ENCODE measurements around the gene NHERF2.
A peak's percentile ranks its signal among the peaks of the same experiment; 100 is the strongest.

NHERF2 gene

DNA sequence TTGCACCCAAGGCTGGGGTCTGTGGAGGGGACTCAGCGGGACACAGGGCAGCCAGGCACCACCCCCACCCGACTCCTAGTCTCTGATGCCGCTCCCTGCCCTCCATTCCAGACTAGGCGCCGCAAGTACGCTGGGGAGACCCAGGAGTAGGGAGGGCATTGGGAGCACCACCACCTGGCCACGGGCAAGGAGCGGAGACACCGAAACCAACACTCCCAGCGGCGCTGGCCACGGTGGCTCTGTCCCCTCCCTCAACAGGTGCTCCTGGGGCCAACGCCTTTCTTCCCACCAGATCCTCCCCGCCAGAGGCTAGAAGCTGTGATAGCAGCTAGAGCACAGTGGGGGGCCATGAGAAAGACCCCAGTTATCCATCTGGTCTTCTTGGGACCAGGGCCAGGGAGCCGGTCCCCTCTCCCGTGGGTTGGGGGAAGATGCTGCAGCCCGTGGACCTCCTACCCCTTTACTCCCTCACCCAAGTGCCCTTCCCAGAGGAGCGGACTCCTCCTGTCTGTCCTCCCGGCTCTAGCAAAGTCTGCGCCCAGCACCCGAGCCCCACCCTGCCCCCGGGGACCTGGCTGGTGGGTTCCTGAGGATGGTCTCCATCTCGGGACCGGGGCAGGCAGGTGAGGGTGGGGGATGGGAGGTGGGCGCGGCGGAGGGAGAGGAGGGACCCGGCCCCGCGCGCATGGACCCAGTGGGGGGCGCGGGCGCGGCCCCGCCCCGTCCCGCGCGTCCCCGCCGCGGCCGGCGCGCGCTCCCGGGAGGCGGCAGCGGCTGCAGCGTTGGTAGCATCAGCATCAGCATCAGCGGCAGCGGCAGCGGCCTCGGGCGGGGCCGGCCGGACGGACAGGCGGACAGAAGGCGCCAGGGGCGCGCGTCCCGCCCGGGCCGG, 37.2 kb upstream of the NHERF2 start, which contains the start of gene SYNGR3:
Gene SYNGR3 (plus strand): TSS at position 762 of the 892 bp plus-strand sequence. CDS start 133 bp downstream, outside the sequence.
- TF ChIP-seq Cebpa-rat (IDR thresholded peaks at IDR 0.05), result no peak
- H3K4me3 ChIP-seq, result peak within 1 kb of the TSS; percentile 18 to 45 (median 26); a peak in 12 of 20 replicates
- no peak within 1 kb of the TSS for H3K27ac ChIP-seq
- peaks cover 0 to 55% (median 18%) of the 10 kb centered on the region in 11 experiments; a peak in 15 of 22 replicates for H4K20me1 ChIP-seq
- peak within 1 kb of the TSS; percentile 61 to 83 (median 75) for H3K4me2 ChIP-seq
- H3K9me3 ChIP-seq (replicated peaks in 1 of 11), result peaks cover 0 to 10% (median 0%) of the 10 kb centered on the region in 11 experiments; a peak in 8 of 22 replicates
- peaks cover 16 to 23% (median 21%) of the 10 kb centered on the region in 11 experiments for H3K36me3 ChIP-seq
- no peak within 1 kb of the TSS; a peak in 2 of 22 replicates for H3K9ac ChIP-seq
- H3K27me3 ChIP-seq, result peaks cover 40 to 60% (median 54%) of the 10 kb centered on the region in 11 experiments
- peaks cover 35 to 62% (median 51%) of the 10 kb centered on the region in 10 experiments for H3K4me1 ChIP-seq

DNA sequence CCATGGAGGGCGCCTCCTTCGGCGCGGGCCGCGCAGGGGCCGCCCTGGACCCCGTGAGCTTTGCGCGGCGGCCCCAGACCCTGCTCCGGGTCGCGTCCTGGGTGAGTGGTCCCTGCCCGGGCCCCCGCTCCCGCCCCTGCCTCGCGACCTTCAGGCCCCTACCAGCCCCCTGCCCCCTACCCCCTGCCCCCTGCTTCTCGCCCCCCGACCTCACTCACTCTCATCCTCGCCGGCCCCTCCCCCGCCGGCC, 36.7 kb upstream of the NHERF2 start:
- no peak for TF ChIP-seq Cebpa-rat (IDR thresholded peaks at IDR 0.05)
- Histone ChIP-seq H3K4me2 (peak overlapping the region in 9 of 11 experiments; percentile 26 to 83 (median 75); a peak in 7 of 22 replicates), H3K4me3 (peak overlapping the region in 1 of 10 experiments; percentile 18; a peak in 1 of 20 replicates), H3K27me3 (peaks cover 40 to 56% (median 53%) of the 10 kb centered on the region in 11 experiments), H3K9ac (no peak overlapping the region), H4K20me1 (peaks cover 0 to 51% (median 18%) of the 10 kb centered on the region in 11 experiments; a peak in 15 of 22 replicates), H3K9me3 (replicated peaks in 1 of 11) (peaks cover 0 to 10% (median 0%) of the 10 kb centered on the region in 11 experiments; a peak in 8 of 22 replicates), H3K4me1 (peaks cover 30 to 57% (median 46%) of the 10 kb centered on the region in 10 experiments), H3K36me3 (peaks cover 16 to 24% (median 21%) of the 10 kb centered on the region in 11 experiments), H3K27ac (no peak overlapping the region)

DNA sequence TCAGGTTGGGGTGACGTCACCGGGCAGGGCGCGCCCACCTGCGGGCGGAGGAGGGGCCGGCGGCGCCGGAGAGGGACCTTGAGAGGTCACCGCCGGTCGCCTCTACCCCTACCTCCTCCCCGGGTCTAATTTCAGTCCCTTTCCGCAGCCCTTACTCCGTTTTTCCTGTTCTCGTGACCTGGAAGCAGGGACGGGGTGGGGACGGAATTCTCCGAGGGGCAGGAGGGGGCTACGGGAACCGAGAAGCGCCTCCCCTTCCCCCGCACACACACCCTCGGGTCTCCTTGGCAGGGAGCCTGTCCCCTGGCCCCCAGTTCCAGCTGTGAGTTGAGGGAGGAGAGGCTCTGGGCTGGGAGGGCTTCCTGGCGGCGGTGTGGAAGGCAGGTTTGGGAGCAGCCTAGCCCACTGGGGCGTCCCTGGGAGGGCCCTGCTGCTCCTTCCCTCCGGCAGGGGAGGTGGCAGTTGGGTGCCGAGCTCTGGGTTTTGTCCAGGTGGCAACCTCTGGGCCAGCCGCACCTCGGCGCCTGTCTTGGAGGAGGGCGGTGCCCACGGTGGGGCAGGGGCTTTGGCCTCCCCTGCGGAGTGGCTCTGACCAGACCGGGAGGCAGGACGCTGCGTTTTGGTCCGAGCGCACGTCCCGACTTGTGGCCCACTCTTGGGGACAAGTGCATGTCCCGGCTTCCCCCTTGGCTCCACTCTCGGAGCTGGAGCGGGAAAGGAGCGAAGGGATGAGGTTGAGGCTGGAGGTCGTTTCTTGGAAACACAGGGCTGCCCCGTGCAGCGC, 36.2 kb upstream of the NHERF2 start:
- H3K36me3 ChIP-seq, result peaks cover 15 to 24% (median 22%) of the 10 kb centered on the region in 11 experiments
- H3K4me2 ChIP-seq, result peak overlapping the region; percentile 61 to 83 (median 75)
- no peak overlapping the region; a peak in 2 of 22 replicates for H3K9ac ChIP-seq
- TF ChIP-seq Cebpa-rat (IDR thresholded peaks at IDR 0.05), result no peak
- peaks cover 0 to 48% (median 18%) of the 10 kb centered on the region in 11 experiments; a peak in 15 of 22 replicates for H4K20me1 ChIP-seq
- peak overlapping the region; percentile 18 to 45 (median 26); a peak in 11 of 20 replicates for H3K4me3 ChIP-seq
- peaks cover 25 to 52% (median 41%) of the 10 kb centered on the region in 10 experiments for H3K4me1 ChIP-seq
- H3K27me3 ChIP-seq, result peaks cover 40 to 56% (median 53%) of the 10 kb centered on the region in 11 experiments
- H3K9me3 ChIP-seq (replicated peaks in 1 of 11), result peaks cover 0 to 10% (median 0%) of the 10 kb centered on the region in 11 experiments; a peak in 8 of 22 replicates
- H3K27ac ChIP-seq, result no peak overlapping the region

DNA sequence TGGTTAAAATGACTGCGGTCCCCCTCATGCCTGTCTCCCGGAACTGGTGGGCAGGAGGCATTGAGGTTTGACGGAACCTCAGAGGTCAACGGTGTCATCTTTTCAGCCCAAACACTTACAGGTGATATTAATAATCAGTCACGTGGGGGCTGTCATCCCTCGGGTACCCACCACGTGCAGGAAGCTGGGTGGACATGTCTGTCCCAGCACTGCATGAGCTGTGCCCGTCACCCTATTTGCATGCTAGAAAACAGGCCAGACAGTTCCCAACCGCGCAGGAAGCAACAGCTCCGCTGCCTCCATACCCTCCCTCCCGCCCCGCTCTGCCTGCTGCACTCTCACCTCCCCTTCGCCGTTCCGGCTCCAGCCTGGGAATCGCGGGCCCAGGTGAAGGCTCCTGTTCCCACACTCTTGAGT, 35.6 kb upstream of the NHERF2 start:
- H3K4me2 ChIP-seq, result peak overlapping the region; percentile 62 to 83 (median 75)
- H3K36me3 ChIP-seq, result peaks cover 10 to 24% (median 20%) of the 10 kb centered on the region in 11 experiments
- H3K4me1 ChIP-seq, result peaks cover 19 to 46% (median 36%) of the 10 kb centered on the region in 10 experiments
- TF ChIP-seq Cebpa-rat (IDR thresholded peaks at IDR 0.05), result no peak
- peaks cover 0 to 42% (median 15%) of the 10 kb centered on the region in 11 experiments; a peak in 15 of 22 replicates for H4K20me1 ChIP-seq
- peaks cover 40 to 56% (median 53%) of the 10 kb centered on the region in 11 experiments for H3K27me3 ChIP-seq
- no peak overlapping the region for H3K27ac ChIP-seq
- H3K9me3 ChIP-seq (replicated peaks in 1 of 11), result peaks cover 0 to 10% (median 0%) of the 10 kb centered on the region in 11 experiments; a peak in 8 of 22 replicates
- H3K9ac ChIP-seq, result no peak overlapping the region
- H3K4me3 ChIP-seq, result peak overlapping the region in 8 of 10 experiments; percentile 25 to 54 (median 40); a peak in 6 of 20 replicates

DNA sequence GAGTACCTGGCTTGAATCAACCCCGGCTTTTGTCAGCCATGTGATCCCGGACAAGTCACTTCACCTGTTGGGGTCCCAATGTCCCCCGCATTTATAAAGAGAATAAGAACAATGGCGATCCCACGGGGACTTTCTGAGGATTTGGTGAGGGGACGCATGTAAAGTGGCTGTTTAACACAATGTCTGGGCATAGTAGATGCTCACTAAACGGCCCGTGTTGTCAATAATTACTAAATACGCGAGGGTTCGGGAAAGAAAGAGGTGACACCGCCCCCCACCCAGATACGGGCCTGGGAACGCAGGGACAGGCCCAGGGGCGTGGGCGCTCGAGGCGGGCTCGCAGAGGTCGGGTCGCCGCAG, 35.1 kb upstream of the NHERF2 start:
- H3K36me3 ChIP-seq, result peaks cover 6 to 24% (median 19%) of the 10 kb centered on the region in 11 experiments
- H3K27me3 ChIP-seq, result peaks cover 40 to 56% (median 53%) of the 10 kb centered on the region in 11 experiments
- H3K9ac ChIP-seq, result peak overlapping the region in 6 of 11 experiments; percentile 30 to 61 (median 42); a peak in 2 of 22 replicates
- H3K4me1 ChIP-seq, result peaks cover 17 to 42% (median 35%) of the 10 kb centered on the region in 10 experiments
- H4K20me1 ChIP-seq, result peaks cover 0 to 39% (median 18%) of the 10 kb centered on the region in 11 experiments; a peak in 15 of 22 replicates
- H3K9me3 ChIP-seq (replicated peaks in 1 of 11), result peaks cover 0 to 10% (median 0%) of the 10 kb centered on the region in 11 experiments; a peak in 8 of 22 replicates
- TF ChIP-seq Cebpa-rat (IDR thresholded peaks at IDR 0.05), result no peak
- peak overlapping the region in 6 of 11 experiments; percentile 16 to 50 (median 47); a peak in 7 of 22 replicates for H3K27ac ChIP-seq
- peak overlapping the region; percentile 19 to 54 (median 37); a peak in 13 of 20 replicates for H3K4me3 ChIP-seq
- peak overlapping the region; percentile 62 to 83 (median 75) for H3K4me2 ChIP-seq

DNA sequence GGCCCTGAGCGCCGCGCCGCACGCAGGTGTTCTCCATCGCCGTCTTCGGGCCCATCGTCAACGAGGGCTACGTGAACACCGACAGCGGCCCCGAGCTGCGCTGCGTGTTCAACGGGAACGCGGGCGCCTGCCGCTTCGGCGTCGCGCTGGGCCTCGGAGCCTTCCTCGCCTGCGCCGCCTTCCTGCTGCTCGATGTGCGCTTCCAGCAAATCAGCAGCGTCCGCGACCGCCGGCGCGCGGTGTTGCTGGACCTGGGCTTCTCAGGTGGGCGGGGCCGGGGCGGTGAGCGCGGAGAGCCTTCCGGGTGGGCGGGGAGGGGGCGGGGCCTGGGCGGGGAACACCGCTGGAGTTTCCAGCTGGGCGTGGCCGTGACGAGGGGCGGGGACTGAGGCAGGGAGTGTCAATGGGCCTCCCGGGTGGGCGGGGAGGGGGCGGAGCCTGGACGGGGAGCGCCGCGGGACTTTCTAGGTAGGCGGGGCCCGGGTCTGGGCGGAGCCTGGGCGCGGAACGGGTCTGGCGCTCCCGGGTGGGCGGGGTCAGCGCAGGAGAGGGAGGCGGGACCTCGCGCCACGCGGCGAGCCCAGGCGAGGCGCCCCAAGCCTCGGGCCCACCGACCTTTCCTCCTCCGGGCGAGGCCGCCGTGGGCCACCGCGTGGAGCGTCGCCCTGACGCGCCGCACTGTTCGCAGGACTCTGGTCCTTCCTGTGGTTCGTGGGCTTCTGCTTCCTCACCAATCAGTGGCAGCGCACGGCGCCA, 34.6 kb upstream of the NHERF2 start:
- Histone ChIP-seq H3K36me3 (peaks cover 7 to 24% (median 20%) of the 10 kb centered on the region in 11 experiments), H3K4me3 (peak overlapping the region; percentile 19 to 54 (median 37); a peak in 13 of 20 replicates), H3K4me2 (peak overlapping the region; percentile 62 to 83 (median 75)), H3K9ac (peak overlapping the region in 6 of 11 experiments; percentile 30 to 61 (median 42); a peak in 2 of 22 replicates), H3K27ac (peak overlapping the region in 6 of 11 experiments; percentile 16 to 50 (median 47); a peak in 7 of 22 replicates), H3K4me1 (peaks cover 17 to 41% (median 35%) of the 10 kb centered on the region in 10 experiments), H3K27me3 (peaks cover 40 to 56% (median 53%) of the 10 kb centered on the region in 11 experiments), H4K20me1 (peaks cover 0 to 39% (median 23%) of the 10 kb centered on the region in 11 experiments; a peak in 16 of 22 replicates), H3K9me3 (replicated peaks in 1 of 11) (peaks cover 0 to 10% (median 0%) of the 10 kb centered on the region in 11 experiments; a peak in 8 of 22 replicates)
- no peak for TF ChIP-seq Cebpa-rat (IDR thresholded peaks at IDR 0.05)

DNA sequence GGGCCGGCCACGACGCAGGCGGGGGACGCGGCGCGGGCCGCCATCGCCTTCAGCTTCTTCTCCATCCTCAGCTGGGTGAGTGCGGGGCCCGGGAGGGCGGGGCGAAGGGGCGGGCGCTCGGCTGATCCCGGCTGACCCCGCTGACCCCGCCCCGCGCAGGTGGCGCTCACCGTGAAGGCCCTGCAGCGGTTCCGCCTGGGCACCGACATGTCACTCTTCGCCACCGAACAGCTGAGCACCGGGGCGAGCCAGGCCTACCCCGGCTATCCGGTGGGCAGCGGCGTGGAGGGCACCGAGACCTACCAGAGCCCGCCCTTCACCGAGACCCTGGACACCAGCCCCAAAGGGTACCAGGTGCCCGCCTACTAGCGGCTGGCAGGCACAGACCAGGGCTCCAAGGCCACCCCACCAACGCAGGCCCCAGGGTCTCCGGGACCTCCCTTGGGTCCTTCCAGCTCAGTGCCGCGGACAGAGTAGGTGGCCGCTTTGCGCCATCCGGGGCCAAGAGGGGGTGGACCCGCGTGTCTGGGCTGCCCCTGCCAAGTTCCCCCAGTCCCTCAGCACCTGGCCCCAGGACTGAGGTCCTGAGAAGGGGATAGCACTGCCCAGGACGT, 33.9 kb upstream of the NHERF2 start:
- 0 out of 22 replicates have a peak overlapping the region, but pooled peaks of 1 of the 11 experiments have one; percentile 11 for H3K9ac ChIP-seq
- 0 out of 22 replicates have a peak overlapping the region, but pooled peaks of 1 of the 11 experiments have one; percentile 6 for H3K27ac ChIP-seq
- peaks cover 0 to 10% (median 0%) of the 10 kb centered on the region in 11 experiments; a peak in 8 of 22 replicates for H3K9me3 ChIP-seq (replicated peaks in 1 of 11)
- H3K27me3 ChIP-seq, result peaks cover 40 to 54% (median 52%) of the 10 kb centered on the region in 11 experiments
- H3K4me1 ChIP-seq, result peaks cover 17 to 41% (median 35%) of the 10 kb centered on the region in 10 experiments
- 0 out of 20 replicates have a peak overlapping the region, but pooled peaks of 1 of the 10 experiments have one; percentile 35 for H3K4me3 ChIP-seq
- TF ChIP-seq Cebpa-rat (IDR thresholded peaks at IDR 0.05), result no peak
- peaks cover 0 to 42% (median 27%) of the 10 kb centered on the region in 11 experiments; a peak in 18 of 22 replicates for H4K20me1 ChIP-seq
- peak overlapping the region in 9 of 11 experiments; percentile 17 to 44 (median 29); a peak in 13 of 22 replicates for H3K4me2 ChIP-seq
- peaks cover 11 to 29% (median 25%) of the 10 kb centered on the region in 11 experiments for H3K36me3 ChIP-seq

All from BLaER1 treated with 17β-estradiol and CSF1 and Interleukin-3, amounts not matched to agents 10 nM and 100 nM (cell line).